ENCODE measurements around the gene GSKIP. TPM values are rescaled to one million over a fixed set of nuclear protein-coding genes. Genes with fewer than 3 reads are reported as not detected.
A peak's percentile ranks its signal among the peaks of the same experiment; 100 is the strongest.

GSKIP gene
- total RNA-seq, 2 experiments from 2014 or later = 21.8 to 21.9 TPM

- Mint-ChIP-seq H3K36me3 (ENCODE audit: low read depth) (peaks cover 11% of the 10 kb centered on the region), H3K9me3 (no peaks in the 10 kb centered on the region), H3K4me3 (peak overlapping the region; percentile 88), H3K4me1 (ENCODE audit: low read depth) (peaks cover 54% of the 10 kb centered on the region), H3K27me3 (no peaks in the 10 kb centered on the region), H3K27ac (peak overlapping the region; percentile 91)
- ChIA-PET CTCF (no interaction called here), POLR2A (interaction anchor here (1.1 kb wide), 1 partner anchor 141 kb away, joined by 3 read pairs; no protein-coding TSS in a partner anchor)
- no peak for TF ChIP-seq CTCF (IDR thresholded peaks at IDR 0.05)
- peak; percentile 69 for DNase-seq
- intact Hi-C loops (cut with micrococcal nuclease) = loop anchor here (2.0 to 5.0 kb wide), 2 partner anchors 30 to 140 kb away; partner anchors contain the start of genes AK7 and PAPOLA
- ATAC-seq = peak; percentile 43
Observed at GRCh38 chr14:96362071-96362964, 1.0 kb upstream of the GSKIP start.

DNA sequence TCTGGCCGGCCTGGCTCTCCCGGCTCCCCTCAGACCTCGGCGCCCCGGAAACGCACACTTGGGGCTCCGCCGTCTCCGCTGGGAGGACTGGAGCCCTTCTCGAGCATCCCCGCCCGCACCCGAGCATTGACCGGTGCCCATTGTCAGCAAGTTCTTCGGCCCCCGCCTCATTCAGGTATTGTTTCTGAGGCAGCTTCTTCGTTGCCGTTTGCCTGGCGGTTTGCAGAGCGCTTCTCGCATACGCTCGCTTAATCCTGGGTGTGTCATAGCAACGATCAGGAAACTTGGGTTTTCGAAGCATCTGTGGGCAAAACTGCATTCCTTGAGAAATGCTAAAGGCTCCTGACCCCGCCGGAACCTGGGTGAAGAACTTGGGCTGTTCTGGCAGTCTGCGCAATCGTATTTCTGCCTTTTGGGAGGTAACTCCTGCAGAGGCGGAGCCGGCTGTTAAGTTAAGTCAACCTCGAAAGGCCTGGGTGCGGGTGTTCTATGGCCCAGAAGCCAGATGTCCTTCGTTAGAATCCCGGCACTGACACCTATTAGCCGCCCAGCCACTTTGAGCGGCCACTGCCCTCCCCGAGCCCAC is 518 bp downstream of the GSKIP start:
- no peaks in the 10 kb centered on the region for H3K9me3 Mint-ChIP-seq
- H3K4me1 Mint-ChIP-seq (ENCODE audit: low read depth) = peaks cover 48% of the 10 kb centered on the region
- DNase-seq (peak; percentile 54), ATAC-seq (peak; percentile 9)
- H3K4me3 Mint-ChIP-seq = peak overlapping the region; percentile 88
- H3K27me3 Mint-ChIP-seq = no peaks in the 10 kb centered on the region
- ChIA-PET POLR2A (interaction anchor here (1.0 to 1.3 kb wide), 2 partner anchors 15 to 28 kb away, joined by 3 to 12 read pairs; partner anchors contain the start of gene AK7), CTCF (no interaction called here)
- TF ChIP-seq CTCF (IDR thresholded peaks at IDR 0.05) = no peak
- H3K27ac Mint-ChIP-seq = peak overlapping the region; percentile 72
- H3K36me3 Mint-ChIP-seq (ENCODE audit: low read depth) = peaks cover 9% of the 10 kb centered on the region
- intact Hi-C loops (cut with micrococcal nuclease) = loop anchor here (2.0 to 5.0 kb wide), 2 partner anchors 29 to 138 kb away; partner anchors contain the start of genes AK7 and PAPOLA

DNA sequence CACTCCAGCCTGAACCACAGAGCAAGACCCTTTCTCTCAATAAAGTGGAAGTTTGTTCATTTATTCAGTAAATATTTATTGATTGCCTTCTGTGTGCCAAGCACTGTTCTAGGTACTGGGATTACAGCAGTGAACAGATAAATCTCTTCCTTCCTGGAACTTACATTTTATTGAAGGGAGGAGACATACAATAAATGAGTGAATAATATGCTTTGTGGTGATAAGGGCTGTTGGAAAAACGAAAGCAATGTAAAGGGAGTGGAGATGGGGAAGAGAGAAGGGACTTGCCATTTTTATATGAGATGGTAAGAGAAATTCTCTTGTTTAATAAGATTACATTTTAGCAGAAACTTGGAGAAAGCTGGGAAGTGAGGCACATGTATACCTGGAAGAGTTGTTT is 1.6 kb downstream of the GSKIP start:
- Mint-ChIP-seq H3K4me3 (peak overlapping the region; percentile 88), H3K36me3 (ENCODE audit: low read depth) (peaks cover 9% of the 10 kb centered on the region), H3K4me1 (ENCODE audit: low read depth) (peaks cover 40% of the 10 kb centered on the region), H3K27ac (no peak overlapping the region), H3K9me3 (no peaks in the 10 kb centered on the region), H3K27me3 (no peaks in the 10 kb centered on the region)
- POLR2A ChIA-PET = no interaction called here
- intact Hi-C loops (cut with micrococcal nuclease) = loop anchor here (5.0 kb wide), 1 partner anchor 137 kb away; the partner anchor contains the start of gene PAPOLA
- ATAC-seq (no peak), DNase-seq (no peak)
- CTCF ChIA-PET = no interaction called here
- TF ChIP-seq CTCF (IDR thresholded peaks at IDR 0.05) = no peak

DNA sequence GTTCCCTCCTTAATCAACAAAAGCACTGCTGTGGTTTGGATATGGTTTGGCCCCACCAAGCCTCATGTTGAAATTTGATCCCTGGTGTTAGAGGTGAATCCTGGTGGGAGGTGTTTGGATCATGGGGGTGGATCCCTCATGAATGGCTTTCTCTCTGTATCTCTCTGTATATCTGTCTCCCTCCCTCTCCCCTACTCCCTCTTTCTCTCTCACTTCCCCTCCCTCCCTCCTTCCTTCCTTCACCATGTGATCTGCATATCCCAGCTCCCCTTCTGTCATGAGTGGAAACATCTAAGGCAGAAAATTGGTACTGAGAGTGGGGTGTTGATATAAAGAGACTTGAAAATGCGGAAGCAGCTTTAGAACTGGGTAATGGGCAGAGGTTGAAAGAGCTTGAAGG is 5.2 kb downstream of the GSKIP start:
- H3K27ac Mint-ChIP-seq = no peak overlapping the region
- H3K9me3 Mint-ChIP-seq = no peaks in the 10 kb centered on the region
- no peaks in the 10 kb centered on the region for H3K27me3 Mint-ChIP-seq
- POLR2A ChIA-PET = no interaction called here
- intact Hi-C loops (cut with micrococcal nuclease) = no loop called here
- H3K36me3 Mint-ChIP-seq (ENCODE audit: low read depth) = peaks cover 3% of the 10 kb centered on the region
- TF ChIP-seq CTCF (IDR thresholded peaks at IDR 0.05) = no peak
- no peak overlapping the region for H3K4me3 Mint-ChIP-seq
- H3K4me1 Mint-ChIP-seq (ENCODE audit: low read depth) = peaks cover 26% of the 10 kb centered on the region
- DNase-seq (no peak), ATAC-seq (no peak)
- CTCF ChIA-PET = no interaction called here

- Mint-ChIP-seq H3K36me3 (ENCODE audit: low read depth) (peaks cover 4% of the 10 kb centered on the region), H3K4me1 (ENCODE audit: low read depth) (peaks cover 14% of the 10 kb centered on the region), H3K27ac (no peak overlapping the region), H3K9me3 (no peaks in the 10 kb centered on the region), H3K4me3 (no peak overlapping the region), H3K27me3 (no peaks in the 10 kb centered on the region)
- POLR2A ChIA-PET = no interaction called here
- DNase-seq = no peak
- intact Hi-C loops (cut with micrococcal nuclease) = no loop called here
- TF ChIP-seq CTCF (IDR thresholded peaks at IDR 0.05) = no peak
- ATAC-seq = no peak
- CTCF ChIA-PET = no interaction called here
Observed at GRCh38 chr14:96370528-96370927, 7.2 kb downstream of the GSKIP start.

Data from activated CD8-positive, alpha-beta T cell treated with anti-CD3 and anti-CD28 coated beads for 36 hours (primary cell).